ENCODE results near the gene CLK2.
"Not testable (repeated sequence)": the region's sequence is repeated elsewhere in the genome, so short reads cannot be mapped to it uniquely, and the experiment has no call there.

Gene CLK2

GRCh38 chr1:155227261-155228095, 45.8 kb downstream of the CLK2 start:
- Mint-ChIP-seq H3K27me3 (no peaks in the 10 kb centered on the region), H3K4me1 (peaks cover 38% of the 10 kb centered on the region), H3K4me3 (peak overlapping the region; percentile 95), H3K36me3 (ENCODE audit: low read depth) (peaks cover 12% of the 10 kb centered on the region), H3K27ac (peak overlapping the region; percentile 89), H3K9me3 (no peaks in the 10 kb centered on the region)
- ATAC-seq (peak; percentile 95), DNase-seq (peak; percentile 99)

- ATAC-seq (peak; percentile 31), DNase-seq (peak; percentile 59)
- Mint-ChIP-seq H3K27me3 (no peaks in the 10 kb centered on the region), H3K4me3 (peak overlapping the region; percentile 95), H3K4me1 (peaks cover 38% of the 10 kb centered on the region), H3K36me3 (ENCODE audit: low read depth) (peaks cover 12% of the 10 kb centered on the region), H3K9me3 (no peaks in the 10 kb centered on the region), H3K27ac (peak overlapping the region; percentile 89)
Observed at GRCh38 chr1:155226910-155227260, 46.4 kb downstream of the CLK2 start.

GRCh38 chr1:155226188-155226909, 47.0 kb downstream of the CLK2 start:
- Mint-ChIP-seq H3K4me1 (peaks cover 38% of the 10 kb centered on the region), H3K27ac (peak overlapping the region; percentile 89), H3K4me3 (peak overlapping the region; percentile 95), H3K36me3 (ENCODE audit: low read depth) (peaks cover 12% of the 10 kb centered on the region), H3K9me3 (no peaks in the 10 kb centered on the region), H3K27me3 (no peaks in the 10 kb centered on the region)
- ATAC-seq (peak; percentile 40), DNase-seq (peak; percentile 84)

GRCh38 chr1:155225404-155225759, 47.9 kb downstream of the CLK2 start:
- H3K36me3 Mint-ChIP-seq (ENCODE audit: low read depth), result peaks cover 12% of the 10 kb centered on the region
- peak overlapping the region; percentile 52 for H3K27ac Mint-ChIP-seq

GRCh38 chr1:155223047-155223446, 50.3 kb downstream of the CLK2 start:
- Mint-ChIP-seq H3K27ac (no peak overlapping the region), H3K27me3 (no peaks in the 10 kb centered on the region), H3K36me3 (ENCODE audit: low read depth) (peaks cover 12% of the 10 kb centered on the region), H3K9me3 (no peaks in the 10 kb centered on the region), H3K4me1 (peaks cover 44% of the 10 kb centered on the region), H3K4me3 (no peak overlapping the region)
- DNase-seq (no peak), ATAC-seq (no peak)

More at GRCh38 chr1:155225404-155225759, 47.9 kb downstream of the CLK2 start:
- not testable (repeated sequence) for H3K9me3 Mint-ChIP-seq, H3K27me3 Mint-ChIP-seq, ATAC-seq, DNase-seq
- peaks cover 38% of the 10 kb centered on the region for H3K4me1 Mint-ChIP-seq
- H3K4me3 Mint-ChIP-seq, result peak overlapping the region; percentile 95

- not testable (repeated sequence) for ATAC-seq; H3K27me3 Mint-ChIP-seq; H3K36me3 Mint-ChIP-seq (ENCODE audit: low read depth); H3K4me3 Mint-ChIP-seq; H3K9me3 Mint-ChIP-seq; DNase-seq
- peaks cover 24% of the 10 kb centered on the region for H3K4me1 Mint-ChIP-seq
- peak overlapping the region; percentile 19 for H3K27ac Mint-ChIP-seq
Observed at GRCh38 chr1:155220211-155220965, 52.9 kb downstream of the CLK2 start.

GRCh38 chr1:155219592-155220031, 53.7 kb downstream of the CLK2 start:
- DNase-seq (no peak), ATAC-seq (no peak)
- Mint-ChIP-seq H3K4me1 (peaks cover 18% of the 10 kb centered on the region), H3K9me3 (no peaks in the 10 kb centered on the region), H3K27me3 (no peaks in the 10 kb centered on the region), H3K27ac (peak overlapping the region; percentile 53), H3K36me3 (ENCODE audit: low read depth) (peaks cover 2% of the 10 kb centered on the region), H3K4me3 (no peak overlapping the region)

GRCh38 chr1:155218854-155219591, 54.3 kb downstream of the CLK2 start:
- no peak for ATAC-seq
- Mint-ChIP-seq H3K27me3 (no peaks in the 10 kb centered on the region), H3K9me3 (no peaks in the 10 kb centered on the region), H3K36me3 (ENCODE audit: low read depth) (no peaks in the 10 kb centered on the region), H3K27ac (peak overlapping the region; percentile 53), H3K4me1 (peaks cover 14% of the 10 kb centered on the region), H3K4me3 (peak overlapping the region; percentile 15)
- no peak for DNase-seq

GRCh38 chr1:155214702-155215101, 58.6 kb downstream of the CLK2 start:
- not testable (repeated sequence) for H3K4me3 Mint-ChIP-seq

More at GRCh38 chr1:155214702-155215101, 58.6 kb downstream of the CLK2 start:
- not testable (repeated sequence) for H3K9me3 Mint-ChIP-seq, H3K27ac Mint-ChIP-seq, H3K27me3 Mint-ChIP-seq, ATAC-seq, DNase-seq
- H3K4me1 Mint-ChIP-seq, result peaks cover 19% of the 10 kb centered on the region
- peaks cover 11% of the 10 kb centered on the region for H3K36me3 Mint-ChIP-seq (ENCODE audit: low read depth)

Data from activated naive CD8-positive, alpha-beta T cell treated with anti-CD3 and anti-CD28 coated beads, Interleukin-2, amount 50 U/mL, for 24 hours (primary cell).